Measurements from ENCODE around the gene NPPB.
A peak's percentile ranks its signal among the peaks of the same experiment; 100 is the strongest.

NPPB gene

DNA sequence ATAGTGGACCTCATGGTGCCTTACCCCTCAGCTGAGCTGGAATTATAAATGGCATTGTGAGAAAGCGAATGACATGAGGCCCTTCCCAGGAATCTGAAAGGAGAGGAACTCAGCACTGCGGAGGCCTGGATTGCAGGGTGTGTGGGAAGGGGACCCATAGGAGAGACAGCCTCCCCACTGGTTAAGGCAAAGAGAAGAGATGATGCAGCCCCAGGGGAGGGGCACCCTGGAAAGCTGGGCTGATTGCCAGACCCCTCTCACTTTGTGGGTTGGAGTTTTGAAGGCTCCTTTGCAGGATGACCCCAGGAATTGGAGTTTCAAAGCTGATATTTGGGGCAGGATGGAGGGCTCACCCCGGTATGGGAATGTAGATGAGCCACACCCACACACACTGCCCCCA lies 2.0 kb downstream of the NPPB start:
- no peak for DNase-seq

DNA sequence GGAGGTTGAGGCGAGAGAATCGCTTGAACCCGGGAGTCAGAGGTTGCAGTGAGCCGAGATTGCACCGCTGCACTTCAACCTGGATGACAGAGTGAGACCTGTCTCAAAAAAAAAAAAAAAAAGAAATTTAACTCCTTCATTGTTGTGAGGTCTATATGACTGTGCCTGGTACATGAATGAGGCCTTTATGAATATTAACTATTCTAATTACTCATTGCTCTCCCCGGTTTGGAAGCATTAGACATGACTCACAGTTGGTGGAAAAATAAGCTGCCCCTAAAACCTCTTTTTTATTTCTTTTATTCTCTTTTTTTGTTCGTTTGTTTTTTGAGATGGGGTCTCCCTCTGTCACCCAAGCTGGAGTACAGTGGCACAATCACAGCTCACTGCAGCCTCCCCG lies 3.3 kb downstream of the NPPB start:
- no peak for DNase-seq

DNA sequence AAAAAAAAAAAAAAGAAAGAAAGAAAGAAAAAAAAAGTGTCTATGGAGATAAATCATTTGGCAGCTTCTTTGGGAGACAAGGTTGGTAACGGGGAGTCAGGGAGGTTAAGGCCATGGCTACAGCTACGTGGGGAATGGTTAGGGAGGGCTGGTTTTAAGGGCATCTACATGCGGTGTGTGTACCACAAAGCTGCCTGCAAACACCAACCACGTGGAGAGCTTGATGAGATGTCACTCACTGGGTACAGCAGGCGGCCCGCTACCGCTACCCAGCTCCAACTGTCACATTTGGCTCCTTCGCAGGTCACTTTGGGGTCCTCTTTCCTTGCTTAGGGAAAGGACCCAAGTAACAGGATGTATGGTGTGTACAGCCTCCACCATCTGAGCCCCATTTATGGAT lies 4.2 kb downstream of the NPPB start:
- no peak for DNase-seq

DNA sequence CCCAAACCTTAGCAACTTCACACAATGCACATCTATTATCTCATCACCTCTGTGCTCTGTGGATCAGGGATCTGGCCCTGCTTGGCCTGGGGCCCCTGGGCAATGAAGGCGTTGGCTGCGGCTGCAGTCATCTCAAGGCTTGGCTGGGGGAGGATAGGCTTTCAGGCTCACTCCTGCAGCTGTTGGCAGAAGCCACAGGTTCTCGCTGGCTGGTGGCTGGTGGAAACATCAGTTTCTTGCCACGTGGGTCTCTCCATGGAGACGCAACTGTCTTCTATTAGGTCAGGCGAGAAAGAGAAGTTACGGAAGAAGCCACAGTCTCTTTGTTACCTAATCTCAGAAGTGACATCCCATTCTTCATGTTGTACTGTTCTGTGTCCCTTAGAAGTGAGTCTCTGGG lies 7.6 kb downstream of the NPPB start:
- DNase-seq, result no peak

DNA sequence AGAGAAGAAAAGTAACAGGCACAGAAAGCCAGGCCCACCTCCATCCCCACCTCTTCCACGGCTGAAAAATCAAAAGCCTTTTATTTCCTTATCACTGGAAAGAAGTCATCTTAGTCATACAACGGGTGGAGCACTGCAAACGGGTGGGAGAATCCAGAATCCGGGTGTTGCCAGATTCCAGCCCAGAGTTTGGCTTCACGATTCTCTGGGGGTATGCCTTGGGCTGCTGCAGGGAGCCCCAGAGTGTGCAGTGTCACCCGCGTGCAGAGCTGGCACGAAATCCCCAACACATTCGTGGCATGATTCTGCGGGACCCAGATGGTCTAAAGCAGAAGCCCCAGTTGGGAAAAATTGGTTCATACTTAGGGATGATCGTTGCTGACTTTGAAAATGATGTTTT lies 8.6 kb downstream of the NPPB start:
- DNase-seq, result no peak

DNA sequence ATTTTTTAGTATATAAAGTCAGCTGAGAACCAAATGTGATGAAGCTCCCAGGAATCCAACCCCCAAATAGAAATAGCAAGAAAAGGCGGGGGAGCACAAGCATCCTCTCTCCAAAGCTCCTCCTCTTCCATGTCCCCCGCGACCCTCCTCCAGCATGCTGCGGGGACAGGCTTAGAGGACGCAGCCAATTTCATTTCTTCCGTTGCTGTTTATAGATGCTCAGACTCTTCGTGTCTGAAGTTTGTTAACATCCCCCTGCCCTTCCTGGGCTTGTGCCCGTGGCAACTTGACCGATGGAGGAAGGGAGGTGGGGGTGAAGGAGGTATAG lies 10.4 kb downstream of the NPPB start:
- DNase-seq, result no peak

DNA sequence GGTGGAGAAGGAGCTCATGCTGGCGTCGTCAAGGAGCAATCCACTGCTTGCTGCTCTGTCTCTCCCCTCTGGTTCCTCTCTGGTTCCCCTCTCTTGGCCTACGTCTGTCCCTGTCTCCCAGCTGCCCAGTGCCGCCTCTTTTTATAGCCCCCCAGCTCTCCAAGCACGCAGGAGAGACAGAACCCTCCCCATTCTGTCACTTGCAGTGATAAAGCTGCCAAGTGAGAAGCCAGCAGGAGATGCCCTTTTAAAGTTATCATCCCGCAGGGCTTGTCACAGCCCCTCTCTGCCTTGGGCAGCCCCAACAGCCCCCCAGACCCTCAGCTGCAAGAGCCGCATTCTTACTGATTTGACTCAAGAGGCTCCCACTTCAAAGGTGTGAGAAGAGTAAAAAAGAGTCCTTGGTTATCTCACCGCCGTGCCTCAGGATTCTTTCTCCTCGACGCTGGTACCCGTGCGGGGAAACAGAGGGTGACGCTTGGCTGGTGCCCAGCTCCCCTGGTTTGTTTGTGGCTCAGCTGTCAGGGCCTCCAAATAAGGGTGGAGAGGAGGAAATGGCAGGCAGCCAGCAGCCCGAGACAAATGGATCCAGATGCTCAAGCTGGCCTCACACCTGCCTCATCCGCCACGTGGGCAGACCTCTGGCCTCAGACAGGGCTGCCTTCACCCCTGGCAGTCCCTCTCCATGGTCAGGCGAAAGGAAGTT lies 10.9 kb downstream of the NPPB start, which contains the start of gene NPPA:
Gene NPPA (minus strand): TSS at position 117 of the 706 bp plus-strand sequence. CDS start 99 bp downstream, at position 18.
- DNase-seq, result peak; percentile 95

DNA sequence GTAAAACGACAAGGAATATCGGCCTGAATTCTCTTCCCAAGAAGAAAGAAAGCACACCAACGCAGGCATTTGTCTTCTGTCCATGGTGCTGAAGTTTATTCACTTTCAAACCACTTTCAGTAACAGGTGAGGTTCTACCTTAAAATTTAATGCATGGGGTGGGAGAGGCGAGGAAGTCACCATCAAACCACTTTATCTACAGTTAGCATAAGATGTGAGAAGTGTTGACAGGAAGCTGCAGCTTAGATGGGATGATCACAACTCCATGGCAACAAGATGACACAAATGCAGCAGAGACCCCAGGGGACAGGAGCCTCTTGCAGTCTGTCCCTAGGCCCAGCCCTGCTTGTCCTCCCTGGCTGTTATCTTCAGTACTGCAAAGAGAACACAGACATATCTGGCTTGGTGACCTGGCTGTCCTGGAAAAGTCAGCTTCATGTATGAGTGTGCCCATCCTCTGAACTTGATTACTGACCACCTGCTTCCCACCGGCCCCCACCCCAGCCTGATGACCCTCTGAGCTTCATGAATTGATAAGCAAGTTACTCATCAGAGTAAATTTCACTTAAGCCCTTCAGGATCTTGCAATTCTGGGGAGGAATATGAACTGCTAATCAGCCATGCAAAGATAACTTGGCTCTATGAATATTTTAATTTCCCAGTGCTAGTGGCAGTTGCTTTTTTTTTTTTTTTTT lies 13.0 kb downstream of the NPPB start:
- DNase-seq, result peak; percentile 6

DNA sequence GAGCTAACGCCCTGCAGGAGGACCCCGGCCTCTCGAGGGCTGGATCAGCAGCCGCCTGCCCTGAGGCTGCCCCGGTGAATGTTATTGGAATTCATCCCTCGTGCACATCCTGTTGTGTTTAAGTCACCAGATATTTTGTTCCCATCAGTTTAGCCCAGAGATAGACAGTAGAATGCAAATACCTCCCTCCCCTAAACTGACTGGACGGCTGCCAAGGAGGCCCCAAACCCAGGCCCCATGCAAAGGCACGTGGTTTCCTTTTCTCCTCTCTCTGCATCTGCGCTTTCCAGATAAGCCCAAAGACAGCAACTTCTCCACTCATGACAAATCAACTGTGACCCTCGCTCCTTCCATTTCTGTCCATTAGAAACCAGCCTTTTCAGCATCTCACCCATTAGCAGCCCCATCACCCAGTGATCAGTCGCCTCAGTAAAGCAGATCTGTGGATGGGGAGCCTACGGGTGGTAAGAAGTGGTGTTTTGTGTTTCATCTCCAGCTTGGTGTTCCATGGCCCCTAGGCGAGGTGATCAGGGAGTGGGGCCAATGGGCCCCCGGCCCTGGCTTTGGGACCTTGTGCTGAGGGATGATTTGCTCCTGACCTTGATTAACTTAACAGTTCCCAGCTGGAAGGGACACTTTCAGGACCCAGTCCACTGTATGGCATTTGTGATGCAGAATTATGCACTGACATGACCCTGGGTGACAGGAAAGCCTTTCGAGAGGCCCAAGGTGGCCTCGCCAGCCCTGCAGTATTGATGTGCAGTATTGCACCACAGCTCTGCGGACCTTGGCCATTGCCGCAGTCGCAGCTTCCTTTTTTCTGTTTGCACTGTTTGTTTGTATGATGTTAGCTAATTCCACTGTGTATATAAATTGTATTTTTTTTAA lies 16.3 kb downstream of the NPPB start:
- peak; percentile 10 for DNase-seq

DNA sequence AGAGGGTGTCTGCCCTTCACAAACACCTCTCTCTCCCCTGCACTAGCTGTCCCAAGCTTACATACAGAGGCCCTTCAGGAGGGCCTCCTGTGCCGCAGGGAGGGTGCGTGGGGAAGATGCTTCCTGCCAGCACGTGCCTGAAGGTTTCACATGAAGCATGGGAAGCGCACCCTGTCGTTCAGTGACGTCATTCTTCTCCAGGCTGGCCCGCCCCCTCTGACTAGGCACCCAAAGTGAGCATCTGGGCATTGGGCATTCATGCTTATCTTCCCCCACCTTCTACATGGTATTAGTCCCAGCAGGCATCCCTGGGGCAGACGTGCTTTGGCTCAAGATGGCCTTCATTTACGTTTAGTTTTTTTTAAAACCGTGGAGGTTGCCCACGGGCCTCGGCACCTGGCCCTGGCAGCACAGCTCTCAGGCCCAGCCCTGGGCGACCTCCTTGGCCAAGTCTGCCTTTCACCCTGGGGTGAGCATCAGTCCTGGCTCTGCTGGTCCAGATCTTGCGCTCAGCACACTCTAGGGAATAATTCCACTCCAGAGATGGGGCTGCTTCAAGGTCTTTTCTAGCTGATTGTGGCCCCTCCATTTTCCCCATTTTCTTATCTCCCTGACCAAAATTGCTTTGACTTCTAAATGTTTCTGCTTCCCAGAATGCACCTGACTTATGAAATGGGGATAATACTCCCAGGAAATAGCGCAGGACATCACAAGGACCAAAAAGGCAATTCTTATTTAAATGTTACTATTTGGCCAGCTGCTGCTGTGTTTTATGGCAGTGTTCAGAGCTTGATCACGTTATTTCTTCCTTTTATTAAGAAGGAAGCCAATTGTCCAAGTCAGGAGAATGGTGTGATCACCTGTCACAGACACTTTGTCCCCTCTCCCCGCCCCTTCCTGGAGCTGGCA lies 17.2 kb downstream of the NPPB start:
- peak; percentile 11 for DNase-seq

DNA sequence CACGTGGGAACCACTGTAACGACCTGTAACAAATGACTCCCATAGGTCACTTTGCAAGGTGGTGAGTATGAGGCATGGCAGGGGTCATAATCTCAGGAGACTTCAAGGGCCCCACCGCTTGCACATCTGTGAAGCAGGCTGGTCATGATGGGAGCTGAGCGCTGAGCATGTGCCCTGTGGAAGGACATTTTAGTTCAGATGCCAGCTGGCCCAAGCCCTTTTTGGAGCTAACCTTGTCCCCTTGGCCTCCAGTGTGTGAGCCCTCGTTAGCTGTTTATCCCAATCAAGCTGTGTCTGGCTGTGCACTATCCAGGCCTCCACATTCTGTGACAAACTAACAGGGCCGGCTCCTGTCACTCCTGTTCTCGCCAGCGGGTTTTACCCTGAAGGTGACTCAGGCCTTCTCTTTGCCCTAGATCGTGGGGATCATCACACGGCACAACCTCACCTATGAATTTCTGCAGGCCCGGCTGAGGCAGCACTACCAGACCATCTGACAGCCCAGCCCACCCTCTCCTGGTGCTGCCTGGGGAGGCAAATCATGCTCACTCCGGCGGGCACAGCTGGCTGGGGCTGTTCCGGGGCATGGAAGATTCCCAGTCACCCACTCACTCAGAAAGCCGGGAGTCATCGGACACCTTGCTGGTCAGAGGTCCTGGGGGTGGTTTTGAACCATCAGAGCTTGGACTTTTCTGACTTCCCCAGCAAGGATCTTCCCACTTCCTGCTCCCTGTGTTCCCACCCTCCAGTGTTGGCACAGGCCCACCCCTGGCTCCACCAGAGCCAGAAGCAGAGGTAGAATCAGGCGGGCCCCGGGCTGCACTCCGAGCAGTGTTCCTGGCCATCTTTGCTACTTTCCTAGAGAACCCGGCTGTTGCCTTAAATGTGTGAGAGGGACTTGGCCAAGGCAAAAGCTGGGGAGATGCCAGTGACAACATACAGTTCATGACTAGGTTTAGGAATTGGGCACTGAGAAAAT lies 18.7 kb downstream of the NPPB start:
- no peak for DNase-seq

DNA sequence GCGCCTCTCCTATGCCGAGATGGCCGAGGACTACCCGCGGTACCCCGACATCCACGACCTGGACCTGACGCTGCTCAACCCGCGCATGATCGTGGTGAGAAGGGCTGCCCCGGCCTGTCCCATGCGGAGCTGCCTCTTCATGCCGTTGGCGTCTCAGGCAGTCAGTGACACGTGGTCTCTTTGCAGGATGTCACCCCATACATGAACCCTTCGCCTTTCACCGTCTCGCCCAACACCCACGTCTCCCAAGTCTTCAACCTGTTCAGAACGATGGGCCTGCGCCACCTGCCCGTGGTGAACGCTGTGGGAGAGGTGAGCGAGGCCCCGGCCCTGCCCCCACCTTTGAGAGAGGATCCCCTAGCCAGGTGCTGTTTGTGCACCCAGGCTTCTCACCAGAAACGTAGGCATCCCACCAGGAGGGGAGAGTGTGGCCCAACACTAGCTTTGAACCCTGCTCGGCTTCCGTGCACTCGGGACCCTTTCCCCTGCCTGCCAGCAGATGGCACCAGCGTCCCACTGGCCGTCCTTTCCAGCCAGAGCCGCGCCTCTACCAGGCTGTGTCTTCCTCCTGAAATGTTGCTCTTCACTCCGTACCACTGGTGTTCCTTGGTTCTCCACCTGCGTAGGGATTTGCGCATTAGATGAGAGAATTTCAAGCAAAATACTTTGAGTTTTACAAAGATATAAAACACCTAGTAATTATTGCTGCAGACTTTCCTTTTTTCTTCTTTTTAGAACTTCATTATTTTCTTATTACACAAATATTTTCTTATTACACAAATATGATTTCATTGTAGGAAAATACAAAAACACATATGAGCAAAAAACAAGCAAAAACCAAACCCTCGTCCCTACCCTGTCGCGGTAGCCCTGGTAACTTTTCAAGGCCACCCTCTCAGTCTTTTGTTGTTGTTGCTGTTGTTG lies 20.1 kb downstream of the NPPB start:
- peak; percentile 58 for DNase-seq

DNA sequence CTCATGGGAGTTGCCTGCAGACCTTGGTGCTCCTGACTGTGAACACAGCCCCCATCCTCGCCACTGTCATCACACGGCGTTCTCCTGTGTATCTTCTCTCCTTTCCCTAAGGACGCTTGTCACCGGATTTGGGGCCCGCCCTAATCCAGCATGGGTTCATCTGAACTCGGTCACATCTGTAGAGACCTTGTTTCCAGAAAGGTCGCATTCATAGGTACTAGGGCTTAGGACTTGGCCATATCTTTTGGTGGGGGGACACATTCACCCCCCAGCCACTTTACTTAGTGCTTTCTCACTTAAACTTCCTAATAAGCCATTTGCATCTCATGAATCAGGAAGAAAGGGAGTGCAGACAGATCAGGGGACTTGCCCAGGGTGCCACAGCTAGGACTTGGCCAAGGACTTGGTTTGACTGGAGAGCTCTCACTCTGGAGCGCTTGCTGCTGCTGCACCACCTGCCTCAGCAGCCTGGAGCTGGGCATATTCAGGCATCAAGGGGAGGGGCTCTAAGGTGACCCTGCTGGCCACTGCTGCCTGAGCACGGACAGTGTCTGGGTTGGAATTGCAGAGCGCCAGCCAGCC lies 20.9 kb downstream of the NPPB start:
- DNase-seq, result no peak

DNA sequence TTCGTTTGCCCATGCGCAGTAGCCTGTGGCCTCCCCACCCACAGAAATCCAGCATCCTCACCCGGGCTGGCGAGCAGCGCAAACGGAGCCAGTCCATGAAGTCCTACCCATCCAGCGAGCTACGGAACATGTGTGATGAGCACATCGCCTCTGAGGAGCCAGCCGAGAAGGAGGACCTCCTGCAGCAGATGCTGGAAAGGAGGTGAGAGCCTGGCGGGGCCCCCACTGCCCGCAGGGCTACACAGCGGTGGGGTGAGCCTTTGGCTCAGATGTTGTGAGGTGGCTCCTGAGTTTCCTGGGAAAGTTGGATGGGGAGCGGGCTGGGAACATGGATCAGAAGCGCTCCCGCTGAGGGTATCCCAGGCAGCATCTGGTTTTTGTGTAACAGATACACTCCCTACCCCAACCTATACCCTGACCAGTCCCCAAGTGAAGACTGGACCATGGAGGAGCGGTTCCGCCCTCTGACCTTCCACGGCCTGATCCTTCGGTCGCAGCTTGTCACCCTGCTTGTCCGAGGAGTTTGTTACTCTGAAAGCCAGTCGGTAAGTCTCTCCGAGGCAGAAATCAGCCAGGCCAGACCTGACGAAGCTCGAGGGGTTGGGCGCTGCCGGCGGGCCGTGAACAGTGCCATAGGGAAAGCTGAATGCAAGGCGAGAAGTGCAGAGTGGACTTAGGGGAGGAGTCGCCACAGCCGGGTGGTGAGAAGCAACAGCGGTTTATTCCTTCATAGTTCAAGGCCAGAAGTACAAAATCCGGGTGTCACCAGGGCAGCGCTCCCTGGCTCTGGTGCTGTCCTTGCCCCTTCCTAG lies 21.6 kb downstream of the NPPB start:
- no peak for DNase-seq

DNA sequence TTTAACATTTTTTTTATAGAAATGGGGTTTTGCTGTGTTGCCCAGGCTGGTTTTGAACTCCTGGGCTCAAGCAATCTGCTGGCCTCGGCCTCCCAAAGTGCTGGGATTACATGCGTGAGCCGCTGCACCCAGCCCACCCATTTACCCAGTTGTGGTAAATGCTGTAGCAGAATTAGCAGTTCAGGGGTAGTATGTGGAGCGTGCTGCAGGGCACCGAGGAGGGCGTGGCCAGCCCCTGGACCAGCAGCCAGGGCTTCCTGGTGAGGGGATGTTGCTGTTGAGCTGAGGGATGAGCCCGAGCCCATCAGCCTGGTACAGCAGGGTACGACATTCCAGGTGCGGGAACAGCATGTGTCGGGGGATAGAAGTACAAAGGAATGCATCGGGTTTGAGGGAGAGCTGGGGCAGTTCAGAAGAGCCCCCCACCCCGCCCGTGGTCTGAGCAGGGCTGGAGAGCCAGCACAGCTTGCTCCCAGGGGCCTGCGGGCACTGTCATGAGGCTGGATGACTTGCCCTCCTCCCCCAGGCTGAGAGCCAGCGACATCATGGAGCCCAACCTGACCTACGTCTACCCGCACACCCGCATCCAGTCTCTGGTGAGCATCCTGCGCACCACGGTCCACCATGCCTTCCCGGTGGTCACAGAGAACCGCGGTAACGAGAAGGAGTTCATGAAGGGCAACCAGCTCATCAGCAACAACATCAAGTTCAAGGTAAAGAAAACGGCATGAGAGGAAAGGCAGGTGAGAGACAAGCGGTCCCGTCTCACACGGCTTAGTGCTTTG lies 23.1 kb downstream of the NPPB start:
- DNase-seq, result no peak

DNA sequence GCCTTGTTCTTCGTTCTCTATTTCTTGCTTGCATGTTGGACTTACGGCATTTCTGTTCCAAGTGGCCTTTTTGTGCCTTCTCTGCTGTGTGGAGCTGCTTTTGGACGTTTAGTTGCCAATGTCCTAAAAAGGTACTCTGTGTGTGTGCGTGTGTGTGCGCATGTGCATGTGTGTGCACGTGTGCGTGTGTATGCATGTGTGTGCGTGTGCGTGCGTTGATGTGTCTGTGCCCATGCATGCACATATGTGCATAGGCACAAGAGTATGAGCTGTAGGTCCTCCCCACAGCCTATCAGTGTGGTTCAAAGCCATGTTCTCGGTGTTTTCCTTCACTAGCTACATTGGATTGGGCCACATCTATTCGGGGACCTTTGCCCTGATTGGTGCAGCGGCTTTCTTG lies 24.8 kb downstream of the NPPB start:
- DNase-seq, result no peak

DNA sequence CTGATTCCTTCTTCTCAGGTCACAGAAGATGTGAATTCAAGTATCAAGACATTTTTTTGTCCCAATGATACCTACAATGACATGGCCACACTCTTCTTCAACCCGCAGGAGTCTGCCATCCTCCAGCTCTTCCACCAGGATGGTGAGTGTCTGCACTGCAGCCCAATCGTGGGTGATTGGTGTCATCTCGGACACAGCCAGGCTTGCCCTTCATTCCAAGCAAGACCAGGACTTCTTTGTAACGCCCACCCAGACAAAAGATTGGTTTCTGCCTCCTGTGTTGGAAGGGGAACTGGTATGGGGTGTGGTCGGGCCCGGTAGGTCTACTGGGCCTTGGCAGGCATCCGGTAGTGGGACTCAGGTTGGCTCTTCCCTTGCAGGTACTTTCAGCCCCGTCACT lies 25.2 kb downstream of the NPPB start:
- DNase-seq, result no peak
